ENCODE data around the gene STK32B.
A peak's percentile ranks its signal among the peaks of the same experiment; 100 is the strongest.

The STK32B gene

DNA sequence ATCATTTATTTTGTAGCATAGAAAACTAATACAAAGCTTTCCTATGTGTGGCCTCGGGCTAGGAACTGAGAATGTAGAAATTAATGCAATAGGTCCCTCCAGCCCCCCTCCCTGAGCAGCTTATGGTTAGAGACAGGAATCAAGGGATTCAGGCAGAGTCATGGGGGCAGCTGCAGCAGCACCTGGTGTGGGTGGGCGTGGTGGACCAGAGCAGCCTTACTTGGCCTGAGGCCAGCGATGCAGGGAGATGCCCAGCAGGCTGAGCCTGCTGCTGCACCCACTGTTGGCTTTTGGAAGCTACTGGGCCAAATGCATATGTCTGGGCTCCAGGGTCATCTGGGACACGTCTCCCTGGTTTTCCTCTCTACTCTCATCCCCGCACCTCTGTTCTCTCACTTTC, 74.0 kb downstream of the STK32B start:
- no peak for DNase-seq (ENCODE audit: low spot score)

DNA sequence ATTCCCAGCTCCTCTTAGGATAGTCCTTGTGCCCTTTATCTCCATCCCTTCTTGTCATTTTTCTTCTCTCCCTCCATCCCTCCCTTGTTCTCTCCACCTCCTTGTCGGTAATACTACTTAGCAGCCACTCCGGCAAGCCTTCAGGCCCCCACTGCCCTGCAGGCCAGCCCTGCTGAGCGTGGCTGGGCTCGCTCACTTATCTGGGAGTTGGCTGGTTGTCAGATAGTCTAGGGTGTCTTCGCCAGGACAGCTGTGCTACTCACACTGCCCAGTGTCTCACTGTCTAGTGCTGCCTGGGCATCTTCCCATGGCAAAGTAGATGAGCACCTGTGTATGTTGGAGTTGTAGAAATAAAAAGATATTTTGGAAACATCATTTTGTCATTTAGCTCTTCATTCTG, 75.0 kb downstream of the STK32B start:
- no peak for DNase-seq (ENCODE audit: low spot score)

DNA sequence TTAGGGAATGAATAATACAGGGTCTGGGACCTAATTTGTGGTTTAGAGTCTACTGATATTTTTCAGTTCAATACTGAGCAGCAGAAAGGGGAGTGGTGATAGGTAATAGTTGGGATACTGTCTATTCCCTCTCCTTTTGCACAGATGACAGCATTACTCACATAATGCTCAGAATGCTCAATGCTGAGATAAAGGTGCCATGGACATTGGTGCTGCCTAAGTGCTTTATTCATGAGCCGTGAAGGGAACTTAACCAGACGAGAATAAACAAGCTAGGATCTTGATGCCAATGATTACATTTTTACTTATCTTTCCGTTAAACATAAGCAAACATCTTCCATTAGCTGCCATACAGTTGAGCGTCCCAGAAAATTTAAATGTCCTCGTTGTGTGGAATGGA, 75.6 kb downstream of the STK32B start:
- no peak for DNase-seq (ENCODE audit: low spot score)

DNA sequence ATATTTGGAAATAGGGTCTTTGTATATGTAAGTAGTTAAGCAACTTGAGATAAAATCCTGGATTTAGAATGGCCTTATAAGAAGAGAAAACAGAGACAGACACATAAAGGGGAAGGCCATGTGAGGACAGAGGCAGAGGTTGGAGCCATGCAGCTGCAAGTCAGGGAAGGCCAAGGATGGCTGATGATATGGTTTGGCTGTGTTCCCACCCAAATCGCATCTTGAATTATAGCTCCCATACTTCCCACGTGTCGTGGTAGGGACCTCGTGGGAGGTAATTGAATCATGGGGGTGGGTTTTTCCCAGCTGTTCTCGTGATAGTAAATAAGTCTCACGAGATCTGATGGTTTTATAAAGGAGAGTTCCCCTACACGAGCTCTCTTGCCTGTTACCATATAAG, 76.3 kb downstream of the STK32B start:
- DNase-seq (ENCODE audit: low spot score) = no peak

DNA sequence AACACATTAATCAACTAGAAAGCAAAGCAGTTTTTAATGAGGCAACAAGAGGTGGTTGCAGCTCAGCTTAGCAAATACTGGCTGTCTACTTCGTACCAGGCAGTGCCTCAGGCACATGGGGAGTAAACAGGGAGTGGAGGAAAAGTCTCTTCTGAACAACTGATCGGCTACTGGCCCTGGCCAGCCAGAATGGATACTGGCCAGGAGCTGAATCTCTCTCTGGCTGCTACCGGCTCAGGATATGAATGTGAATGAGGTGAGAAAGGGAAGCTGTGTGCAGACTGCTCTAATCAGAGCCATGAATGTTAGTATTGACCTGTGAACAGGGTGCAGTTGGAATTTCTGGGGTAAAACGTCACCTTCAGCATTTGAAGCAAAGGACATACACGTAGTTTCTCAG, 77.3 kb downstream of the STK32B start:
- DNase-seq (ENCODE audit: low spot score) = no peak

DNA sequence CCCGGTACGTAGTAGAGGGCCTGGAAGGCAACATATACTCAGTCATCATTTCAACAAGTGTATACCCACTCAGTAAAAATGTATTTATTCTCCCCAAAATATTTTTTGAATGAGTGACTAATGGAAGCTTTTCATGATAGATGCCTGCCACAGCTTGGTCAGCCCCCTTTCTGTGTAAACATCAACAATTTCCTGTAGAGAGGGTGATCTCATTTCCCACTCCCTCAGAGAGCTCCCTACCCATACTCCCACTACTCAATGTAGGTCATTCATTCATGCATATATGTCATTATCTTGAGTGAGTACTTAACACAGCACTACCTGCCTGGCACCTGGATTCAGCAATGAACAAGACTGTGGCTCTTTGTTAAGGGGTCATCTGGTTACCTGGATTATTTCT, 81.9 kb downstream of the STK32B start:
- DNase-seq (ENCODE audit: low spot score) = no peak

DNA sequence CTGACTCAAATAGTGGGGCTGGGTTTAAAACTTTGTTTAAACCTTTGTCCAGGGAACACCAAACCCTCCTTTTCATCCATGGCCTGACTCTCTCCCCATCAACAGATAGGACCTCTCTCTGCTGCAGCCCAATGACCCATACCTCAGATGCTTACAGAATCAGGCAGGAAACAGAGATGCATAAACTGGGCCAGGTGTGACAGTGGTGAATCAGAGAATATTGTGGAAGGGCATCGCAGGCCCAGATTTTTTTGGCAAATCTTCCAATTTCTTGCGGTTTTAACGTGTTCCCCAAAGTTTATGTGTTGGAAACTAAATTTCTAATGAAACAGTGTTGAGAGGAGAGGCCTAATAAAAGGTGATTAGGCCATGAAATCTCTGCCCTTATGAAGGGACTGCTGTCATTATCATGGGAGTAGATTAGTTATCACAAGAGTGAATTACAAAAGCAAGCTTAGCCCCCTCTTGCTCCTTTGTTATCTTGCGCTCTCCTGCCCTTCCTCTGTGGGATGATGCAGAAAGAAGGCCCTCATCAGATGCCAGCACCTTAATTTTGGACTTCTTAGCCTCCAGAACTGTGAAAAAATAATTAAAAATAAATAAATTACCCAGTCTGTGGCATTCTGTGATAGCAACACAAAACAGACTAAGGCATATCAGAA, 82.8 kb downstream of the STK32B start:
- no peak for DNase-seq (ENCODE audit: low spot score)

DNA sequence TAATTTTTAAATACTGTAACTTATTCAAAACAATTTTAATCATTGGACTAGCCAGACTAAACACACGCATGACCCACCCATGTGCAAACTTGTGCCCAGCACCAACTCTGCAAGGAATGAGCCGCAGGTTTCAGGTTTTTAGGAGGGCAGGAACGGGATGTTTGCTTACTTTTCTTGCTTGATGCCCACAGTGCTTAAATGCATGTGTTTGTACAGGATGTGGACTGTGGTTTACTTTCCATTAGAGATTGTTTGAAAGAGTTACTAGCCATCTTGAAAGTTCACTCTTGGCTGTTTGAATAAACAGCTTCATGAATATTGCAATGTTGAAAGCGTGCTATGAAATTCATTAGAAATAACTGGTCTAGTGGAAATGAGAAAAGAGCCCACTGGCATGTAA, 83.3 kb downstream of the STK32B start:
- no peak for DNase-seq (ENCODE audit: low spot score)

DNA sequence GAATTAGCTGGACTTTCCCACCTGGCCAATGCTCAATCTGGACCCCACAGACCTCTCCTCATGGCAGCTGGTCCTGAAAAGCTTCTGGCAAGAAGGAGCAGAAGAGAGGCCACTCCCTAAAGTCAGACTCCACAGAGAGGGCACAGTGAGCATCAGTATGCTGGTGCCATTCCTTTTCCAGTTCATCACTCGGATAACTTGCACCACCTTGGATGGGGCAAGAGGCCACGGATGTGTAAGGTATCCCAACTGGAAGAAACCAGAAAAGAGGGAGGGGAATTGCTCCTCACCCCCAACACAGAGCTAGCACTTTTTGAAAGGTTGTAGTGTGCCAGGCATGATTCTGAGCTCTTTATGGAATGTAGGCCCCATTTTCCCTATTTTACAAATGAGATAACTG, 85.9 kb downstream of the STK32B start:
- no peak for DNase-seq (ENCODE audit: low spot score)

DNA sequence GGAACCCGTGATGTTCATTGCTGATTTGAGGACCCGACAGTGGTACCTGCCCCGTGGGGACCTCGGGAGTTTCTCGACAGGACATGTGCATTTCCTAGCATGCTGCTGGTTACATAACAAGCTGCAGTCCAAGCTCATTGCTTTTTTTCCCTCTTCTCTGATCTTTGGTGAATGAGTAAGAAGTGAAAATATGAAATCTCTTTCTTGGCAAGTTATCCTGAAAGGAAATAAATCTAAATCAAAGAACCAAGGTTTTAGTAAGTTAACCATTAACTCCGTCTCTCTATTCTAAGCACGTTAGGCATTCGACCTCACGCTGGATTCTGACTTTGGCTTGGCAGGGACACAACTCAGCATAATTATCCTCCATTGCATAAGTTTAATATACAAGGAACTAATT, 86.6 kb downstream of the STK32B start:
- DNase-seq (ENCODE audit: low spot score) = no peak

DNA sequence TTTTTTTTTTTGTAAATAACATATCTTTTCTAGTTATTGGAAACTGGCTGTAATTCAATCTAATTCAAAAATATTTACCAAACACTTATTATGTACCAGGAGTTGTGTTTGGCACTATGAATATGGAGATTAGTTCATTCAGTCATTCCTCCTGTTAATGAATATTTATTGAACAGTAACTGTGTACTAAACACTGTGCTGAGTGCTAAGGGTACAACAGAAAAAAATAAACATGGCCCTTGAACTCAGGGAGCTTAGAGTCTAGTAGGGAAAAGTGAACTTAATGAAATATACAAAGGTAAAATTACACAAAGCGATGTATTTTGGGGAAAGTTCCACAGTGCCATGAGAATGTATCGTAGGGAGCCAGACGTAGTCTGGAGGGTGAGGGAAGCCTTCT, 87.1 kb downstream of the STK32B start:
- DNase-seq (ENCODE audit: low spot score) = no peak

DNA sequence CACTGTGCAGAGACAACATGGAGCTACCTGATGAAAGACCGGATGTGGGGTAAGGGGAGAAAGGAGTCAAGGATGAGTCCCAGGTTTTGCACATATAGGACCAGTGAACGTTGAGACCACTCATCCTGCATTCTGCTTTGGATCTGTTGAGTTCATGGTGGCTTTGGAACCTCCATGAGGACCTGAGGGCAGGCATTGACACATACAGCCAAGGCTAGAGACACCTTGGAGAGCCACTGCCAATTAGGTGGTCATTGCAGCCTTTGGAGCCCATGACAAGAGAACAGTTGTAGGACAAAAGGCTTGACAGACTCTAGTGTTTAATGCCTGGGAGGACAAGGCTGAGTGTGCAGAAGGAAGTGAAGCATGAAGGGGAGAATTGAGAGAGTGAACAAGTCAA, 87.9 kb downstream of the STK32B start:
- DNase-seq (ENCODE audit: low spot score) = no peak

DNA sequence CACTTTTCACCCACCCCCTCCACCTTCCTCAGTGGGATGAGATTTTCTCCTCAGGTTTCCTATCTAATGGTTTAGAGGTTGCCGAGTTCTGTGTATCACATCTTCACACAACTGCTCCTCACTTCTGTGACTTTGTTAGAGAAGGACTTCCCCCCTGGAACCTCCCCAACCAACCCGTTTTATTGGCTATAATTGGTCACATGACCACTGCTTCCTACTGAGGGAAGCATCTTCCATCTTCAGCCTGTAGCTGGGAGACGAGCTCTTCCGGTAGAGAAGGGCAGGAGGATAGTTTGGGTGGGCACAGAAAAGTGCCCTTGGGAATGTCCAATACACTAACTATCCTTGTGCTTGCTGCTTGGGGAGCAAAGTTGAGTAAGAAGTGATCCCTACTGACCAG, 90.5 kb downstream of the STK32B start:
- DNase-seq (ENCODE audit: low spot score) = no peak

DNA sequence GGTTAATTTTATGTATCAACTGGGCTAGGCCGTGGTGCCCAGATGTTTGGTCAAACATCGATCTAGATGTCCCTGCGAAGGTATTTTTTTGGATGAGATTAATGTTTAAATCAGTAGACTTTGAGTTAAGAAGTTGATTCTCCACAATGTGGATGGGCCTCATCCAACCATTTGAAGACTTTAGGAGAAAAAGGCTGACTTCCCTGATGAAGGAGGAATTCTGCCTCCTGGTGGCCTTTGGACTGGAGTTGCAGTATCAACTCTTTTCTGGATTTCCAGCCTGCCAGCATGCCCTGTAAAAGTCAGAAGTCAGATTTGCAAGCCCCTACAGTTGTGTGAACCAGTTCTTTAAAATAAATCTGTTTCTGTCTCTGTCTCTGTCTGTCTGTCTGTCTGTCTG, 91.4 kb downstream of the STK32B start:
- DNase-seq (ENCODE audit: low spot score) = peak; percentile 27

DNA sequence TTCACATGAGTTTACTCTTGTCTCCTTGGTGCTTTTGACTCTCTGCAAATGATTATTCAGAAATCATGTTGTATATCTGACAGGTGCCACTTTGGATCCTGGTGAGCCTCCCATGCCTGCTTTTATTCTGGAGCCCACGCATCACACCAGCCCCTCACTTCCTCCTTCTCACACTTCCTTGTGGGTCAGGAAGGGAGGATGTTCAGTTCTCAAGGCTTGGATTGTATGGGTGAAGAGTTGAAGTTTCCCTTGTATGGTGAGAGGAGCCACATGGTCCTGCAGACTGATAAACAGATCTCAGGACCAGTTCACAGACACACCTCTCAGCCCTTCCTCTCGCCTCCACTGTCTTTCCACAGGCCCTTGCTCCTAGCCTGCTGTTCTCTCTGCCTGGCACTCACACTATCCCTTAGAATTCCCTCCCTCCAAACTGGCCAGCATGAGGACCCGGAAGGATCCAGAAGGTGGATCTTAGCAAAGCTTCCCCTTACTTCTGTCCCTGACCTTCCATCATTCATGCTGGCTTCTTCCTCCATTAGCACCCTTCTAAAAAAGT, 92.1 kb downstream of the STK32B start:
- DNase-seq (ENCODE audit: low spot score) = no peak

DNA sequence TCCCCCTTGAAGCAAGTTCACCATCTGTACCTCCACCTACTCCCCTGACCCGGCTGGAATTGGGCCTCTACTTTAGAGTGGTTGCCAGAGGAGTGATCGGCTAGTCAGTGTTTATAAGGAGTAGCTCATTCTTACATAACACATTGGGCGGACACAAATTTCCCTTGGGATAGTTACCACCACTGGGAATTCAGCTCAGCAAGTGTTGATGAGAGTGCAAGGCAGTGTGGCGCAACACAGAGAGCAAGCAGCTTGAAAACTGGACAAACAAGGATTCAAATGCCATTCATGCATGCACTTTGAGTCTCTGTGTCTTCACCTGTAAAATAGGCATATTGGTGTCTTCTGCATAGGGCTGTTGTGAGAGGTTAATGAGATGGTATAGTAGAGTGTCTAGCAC, 92.7 kb downstream of the STK32B start:
- DNase-seq (ENCODE audit: low spot score) = no peak

DNA sequence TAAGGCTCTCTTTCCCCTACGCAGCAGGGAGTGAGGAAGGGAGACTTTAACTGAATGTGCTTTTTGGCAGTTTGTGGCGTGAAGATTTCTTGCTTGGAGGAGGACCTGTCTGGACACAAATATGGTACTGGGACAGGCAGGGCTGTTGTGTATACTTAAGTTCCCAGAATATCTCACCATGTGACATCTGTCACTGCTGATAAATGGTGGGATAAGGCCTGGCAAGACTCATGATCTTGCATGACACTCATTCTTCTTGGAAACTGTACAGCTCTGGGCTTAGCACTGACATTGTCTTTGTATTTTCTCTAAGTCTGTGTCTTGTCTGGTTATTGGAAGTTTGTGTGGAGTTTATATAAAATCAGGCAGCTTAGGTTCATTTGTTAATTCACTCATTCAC, 93.1 kb downstream of the STK32B start:
- DNase-seq (ENCODE audit: low spot score) = no peak

DNA sequence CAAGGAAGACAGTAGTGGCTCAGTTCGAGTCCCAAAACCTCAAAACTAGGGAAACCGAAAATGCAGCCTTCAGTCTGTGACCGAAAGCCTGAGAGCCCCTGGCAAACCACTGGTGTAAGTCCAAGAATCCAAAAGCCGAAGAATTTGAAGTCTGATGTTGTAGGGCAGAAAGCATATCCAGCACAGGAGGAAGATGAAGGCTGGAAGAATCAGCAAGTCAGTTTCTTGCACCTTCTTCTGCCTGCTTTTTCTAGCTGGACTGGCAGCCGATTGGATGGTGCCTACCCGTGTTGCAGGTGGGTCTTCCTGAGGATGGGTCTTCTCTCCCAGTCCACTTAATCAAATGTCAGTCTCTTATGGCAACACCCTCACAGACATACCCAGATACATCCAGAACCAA, 95.0 kb downstream of the STK32B start:
- no peak for DNase-seq (ENCODE audit: low spot score)

DNA sequence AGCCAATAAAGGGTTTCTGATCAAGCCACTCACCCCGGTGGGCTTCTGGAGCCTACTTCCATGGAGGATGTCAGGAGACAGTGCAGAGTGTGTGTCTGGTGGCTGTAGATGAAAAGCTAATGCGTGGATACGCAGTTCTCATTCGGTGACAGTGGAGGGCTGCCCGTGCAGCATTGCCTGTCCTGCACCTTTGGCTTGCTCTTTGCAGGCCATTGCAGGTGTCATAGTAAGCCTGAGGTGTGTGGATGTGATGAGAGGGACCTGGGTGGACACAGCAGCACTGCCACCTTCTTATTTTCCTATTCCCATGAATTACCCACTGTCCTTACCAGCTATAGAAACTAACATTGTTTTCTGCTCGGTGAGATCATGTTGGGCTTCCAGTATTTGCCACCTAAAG, 101.2 kb downstream of the STK32B start:
- no peak for DNase-seq (ENCODE audit: low spot score)

DNA sequence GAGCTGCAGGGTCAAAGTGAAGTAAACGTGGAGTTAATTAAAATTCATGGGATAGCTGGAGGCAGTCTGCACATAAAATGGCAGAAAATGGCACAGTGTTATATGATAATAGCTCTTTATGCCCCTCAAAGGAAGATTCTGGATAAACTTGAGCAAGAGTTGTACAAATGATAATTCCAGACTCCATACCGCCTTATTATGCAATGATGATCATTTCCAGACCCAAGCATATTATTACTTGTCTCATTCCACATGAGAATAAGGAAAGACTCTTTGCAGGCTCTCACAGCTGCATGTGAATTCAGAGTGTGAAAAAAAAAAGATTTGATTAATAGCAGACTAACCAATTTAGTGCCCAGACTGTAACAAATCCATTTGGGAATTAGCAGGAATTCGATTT, 105.4 kb downstream of the STK32B start:
- no peak for DNase-seq (ENCODE audit: low spot score)

DNA sequence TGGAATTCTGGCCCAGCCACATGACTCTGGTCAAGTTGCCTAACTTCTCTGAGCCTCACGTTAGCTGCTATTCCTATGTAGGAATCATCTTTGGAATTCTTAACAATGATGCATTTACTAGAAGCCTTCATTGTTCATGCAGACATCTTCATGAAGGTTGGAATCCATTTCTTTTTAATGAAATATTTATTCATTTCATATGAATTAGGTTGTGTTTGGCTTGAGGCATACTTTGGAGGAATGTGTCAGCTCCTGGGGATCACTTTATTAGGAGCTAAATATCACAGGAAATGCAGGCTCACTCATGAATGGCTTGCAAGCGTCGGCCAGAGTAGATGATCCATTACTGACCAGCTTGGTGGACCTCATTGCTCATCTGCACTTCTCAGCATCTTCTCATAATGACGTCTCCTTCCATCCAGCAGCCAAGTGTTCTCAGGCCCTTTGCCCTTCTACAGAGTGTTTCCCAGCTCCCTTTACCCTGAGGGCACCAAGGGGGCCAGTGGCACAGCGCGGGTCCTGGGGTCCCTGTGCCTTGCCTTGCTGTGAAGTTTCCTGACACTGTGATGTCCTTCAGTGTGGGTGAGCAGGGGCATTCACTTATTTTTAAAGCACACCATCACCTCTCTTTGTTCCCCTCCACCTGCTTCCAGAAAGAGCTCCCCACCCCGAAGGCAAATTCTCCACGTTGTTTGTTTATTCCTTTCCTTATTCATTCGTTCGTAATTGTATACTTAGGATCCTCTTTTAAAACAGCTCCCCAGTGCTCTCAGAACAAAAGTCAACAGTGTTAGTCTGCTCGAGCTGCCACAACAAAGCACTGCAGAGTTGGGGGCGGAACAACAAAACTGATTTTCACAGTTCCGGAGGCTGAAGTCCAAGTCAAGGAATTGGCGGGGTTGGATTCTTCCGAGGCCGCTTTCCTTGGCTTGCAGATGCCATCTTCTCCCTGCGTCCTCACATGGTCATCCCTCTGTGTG, 106.8 kb downstream of the STK32B start:
- DNase-seq (ENCODE audit: low spot score) = no peak

DNA sequence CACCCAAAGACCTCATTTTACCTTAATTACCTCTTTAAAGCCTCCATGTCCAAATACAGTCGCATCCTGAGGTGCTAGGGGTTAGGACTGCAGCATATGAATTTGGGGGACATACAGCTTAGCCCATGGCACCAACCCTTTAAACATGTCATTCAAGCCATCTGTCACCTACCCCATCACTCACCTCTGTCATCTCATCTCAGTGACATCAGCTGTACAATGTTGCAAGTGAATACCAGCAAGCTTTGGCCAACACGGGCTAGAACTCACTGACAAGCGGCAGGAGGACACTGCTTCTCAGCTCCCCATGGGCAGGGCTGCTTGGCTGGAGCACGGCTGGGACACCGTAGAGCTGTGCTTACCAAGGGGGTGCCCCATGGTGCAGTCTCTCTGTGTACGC, 107.5 kb downstream of the STK32B start:
- no peak for DNase-seq (ENCODE audit: low spot score)

DNA sequence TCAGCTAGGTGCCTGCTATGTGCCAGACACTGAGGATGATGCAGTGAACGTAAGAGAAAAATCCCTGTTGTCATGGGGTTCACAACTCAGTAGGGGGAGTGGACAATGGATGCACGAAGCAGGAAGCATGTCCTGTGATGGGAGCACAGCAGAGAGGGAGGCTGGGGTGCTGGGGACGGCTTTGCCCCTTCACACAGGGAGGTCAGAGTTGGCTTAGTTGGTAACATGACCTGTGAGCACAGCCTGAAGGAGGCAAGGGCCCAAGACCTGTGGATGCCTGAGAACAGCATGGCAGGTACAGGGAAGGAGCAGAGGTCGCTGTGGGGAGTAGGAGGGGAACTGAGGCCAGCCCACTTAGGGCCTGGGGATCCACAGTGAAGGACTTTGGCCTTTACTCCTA, 109.4 kb downstream of the STK32B start:
- no peak for DNase-seq (ENCODE audit: low spot score)

Measured in cerebellar cortex (tissue), 1 donor.